KMS-11 (cell line): ENCODE data around the gene EIF3M.

ENCODE experiments used
- H2AFZ ChIP-seq: fragments of 200-600 bp; sonication (generic); 2 replicates; pipeline ENCODE4 v1.6.1; 2016; ENCODE audit warnings: antibody characterized with exemption, mixed run types, low read depth
- H3K27ac ChIP-seq: fragments of 200-600 bp; sonication (generic); 2 replicates; pipeline ENCODE4 v1.6.1; 2016; ENCODE audit warnings: mild to moderate bottlenecking, mixed run types
- H3K27me3 ChIP-seq: fragments of 200-600 bp; sonication (generic); 2 replicates; pipeline ENCODE4 v1.6.1; 2017; ENCODE audit warnings: mild to moderate bottlenecking, low read depth, mixed run types, moderate library complexity; ENCODE audit not compliant: insufficient read depth
- H3K36me3 ChIP-seq: fragments of 200-600 bp; sonication (generic); 2 replicates; pipeline ENCODE4 v1.6.1; 2017; ENCODE audit warnings: mild to moderate bottlenecking, mixed run types; ENCODE audit not compliant: insufficient read depth
- H3K4me1 ChIP-seq: fragments of 200-600 bp; sonication (generic); 2 replicates; pipeline ENCODE4 v1.6.1; 2016; ENCODE audit warnings: mild to moderate bottlenecking, low read depth, mixed run types; ENCODE audit not compliant: poor library complexity, severe bottlenecking
- H3K4me2 ChIP-seq: fragments of 200-600 bp; sonication (generic); 2 replicates; pipeline ENCODE4 v1.7.0; 2016; ENCODE audit warnings: mild to moderate bottlenecking, mixed run types
- H3K4me3 ChIP-seq: fragments of 200-600 bp; sonication (generic); IDR thresholded peaks from 2 replicates; pipeline ENCODE4 v1.6.1; 2017; ENCODE audit warnings: low read depth, low read length, mixed read lengths; ENCODE audit not compliant: insufficient read depth
- H3K79me2 ChIP-seq: fragments of 200-600 bp; sonication (generic); 2 replicates; pipeline ENCODE4 v1.6.1; 2016; ENCODE audit warnings: low read depth, mixed run types; ENCODE audit not compliant: insufficient read depth
- H3K9ac ChIP-seq: fragments of 200-600 bp; sonication (generic); 2 replicates; pipeline ENCODE4 v1.6.1; 2016; ENCODE audit warnings: mild to moderate bottlenecking, mixed run types
- H4K20me1 ChIP-seq: fragments of 200-600 bp; sonication (generic); 2 replicates; pipeline ENCODE4 v1.6.1; 2016; ENCODE audit warnings: mild to moderate bottlenecking, mixed run types; ENCODE audit not compliant: insufficient read depth
- CTCF ChIP-seq: fragments of 200-600 bp; sonication (generic); conservative IDR thresholded peaks from 2 replicates; pipeline ENCODE4 v1.6.1; 2017; ENCODE audit warnings: low read depth, mild to moderate bottlenecking, antibody characterized with exemption, low read length, moderate library complexity, mixed read lengths

The EIF3M gene

GRCh38 chr11:32613500-32614151 lies 30.0 kb downstream of the EIF3M start:
- peaks cover 3% of the 10 kb centered on the region for H3K4me1 ChIP-seq

GRCh38 chr11:32615422-32615821 lies 31.8 kb downstream of the EIF3M start:
- Histone ChIP-seq H3K36me3 (no peaks in the 10 kb centered on the region), H3K4me3 (no peak overlapping the region), H3K9ac (no peak overlapping the region), H3K4me1 (peaks cover 3% of the 10 kb centered on the region), H3K27ac (no peak overlapping the region), H3K79me2 (no peaks in the 10 kb centered on the region), H2AFZ (no peak overlapping the region), H4K20me1 (no peaks in the 10 kb centered on the region), H3K4me2 (no peak overlapping the region), H3K27me3 (no peaks in the 10 kb centered on the region)
- TF ChIP-seq CTCF, result no peak

More at GRCh38 chr11:32613500-32614151, 30.0 kb downstream of the EIF3M start:
- Histone ChIP-seq H3K4me2 (no peak overlapping the region), H3K27ac (no peak overlapping the region), H3K27me3 (no peaks in the 10 kb centered on the region), H3K36me3 (no peaks in the 10 kb centered on the region), H4K20me1 (no peaks in the 10 kb centered on the region), H3K9ac (no peak overlapping the region), H3K4me3 (no peak overlapping the region), H2AFZ (no peak overlapping the region), H3K79me2 (no peaks in the 10 kb centered on the region)
- TF ChIP-seq CTCF, result no peak

- no peak overlapping the region for H3K4me3 ChIP-seq
- no peaks in the 10 kb centered on the region for H4K20me1 ChIP-seq
- no peak for TF ChIP-seq CTCF
- H3K27me3 ChIP-seq, result no peaks in the 10 kb centered on the region
- H3K36me3 ChIP-seq, result no peaks in the 10 kb centered on the region
- peaks cover 3% of the 10 kb centered on the region for H3K4me1 ChIP-seq
- no peak overlapping the region for H3K4me2 ChIP-seq
- no peak overlapping the region for H3K27ac ChIP-seq
- no peak overlapping the region for H3K9ac ChIP-seq
- no peaks in the 10 kb centered on the region for H3K79me2 ChIP-seq
- H2AFZ ChIP-seq, result no peak overlapping the region
These were observed 33.3 kb downstream of the EIF3M start for GRCh38 chr11:32616903-32617302.

- Histone ChIP-seq H3K4me1 (no peaks in the 10 kb centered on the region), H3K9ac (no peak overlapping the region), H2AFZ (no peak overlapping the region), H3K4me3 (no peak overlapping the region), H4K20me1 (no peaks in the 10 kb centered on the region), H3K27ac (no peak overlapping the region), H3K79me2 (no peaks in the 10 kb centered on the region), H3K36me3 (no peaks in the 10 kb centered on the region), H3K4me2 (no peak overlapping the region), H3K27me3 (no peaks in the 10 kb centered on the region)
- TF ChIP-seq CTCF, result no peak
These were observed 47.2 kb downstream of the EIF3M start for GRCh38 chr11:32630844-32631243.
